ENCODE results near the gene IGSF5.

- TF ChIP-seq CTCF (IDR thresholded peaks at IDR 0.05; ENCODE audit: insufficient read depth, low read length) (no peak), POLR2AphosphoS5 (IDR thresholded peaks at IDR 0.05; ENCODE audit: low read depth) (no peak), GABPA (IDR thresholded peaks at IDR 0.05; ENCODE audit: low read depth) (no peak), REST (IDR thresholded peaks at IDR 0.05; ENCODE audit: insufficient replicate concordance, low read depth) (no peak)
Measured at GRCh38 chr21:39812983-39813382, 68.0 kb downstream of the IGSF5 start.

Measured in HL-60 (cell line).